Natural killer cell (primary cell): ENCODE measurements around the gene PTP4A2. TPM values are rescaled to one million over a fixed set of nuclear protein-coding genes. Genes with fewer than 3 reads are reported as not detected.
"Not testable (repeated sequence)": the region's sequence is repeated elsewhere in the genome, so short reads cannot be mapped to it uniquely, and the experiment has no call there.

ENCODE experiments used
- ATAC-seq, 3 donors: fragments of 150-1000 bp in 2 of 3; fragments of 200-7000 bp in 1 of 3; cut with Tn5 transposase; 1 replicate in 1 of 3; 2 replicates in 2 of 3; pipeline ENCODE4 v1.10.0; 2021; ENCODE audit warnings: mild to moderate bottlenecking in 2 of 3, moderate library complexity in 2 of 3
- DNase-seq, 2 donors: peaks; one replicate each; pipeline versions ENCODE4 v3.0.0 to v3.0.0-alpha.2; 2013 to 2021; ENCODE audit warnings: mixed read lengths in 1 of 2
- H3K27ac ChIP-seq: one replicate; pipeline ENCODE4 v1.5.1; 2013; ENCODE audit warnings: mild to moderate bottlenecking, low read length
- H3K27me3 ChIP-seq: one replicate; pipeline ENCODE4 v1.6.1; 2013; ENCODE audit warnings: low read length; ENCODE audit not compliant: control insufficient read depth, insufficient read depth
- H3K36me3 ChIP-seq: one replicate; pipeline ENCODE4 v1.6.1; 2013; ENCODE audit warnings: low read length; ENCODE audit not compliant: control insufficient read depth, insufficient read depth
- H3K4me1 ChIP-seq: one replicate; pipeline ENCODE4 v1.6.1; 2013; ENCODE audit warnings: low read length; ENCODE audit not compliant: control insufficient read depth, insufficient read depth
- H3K4me3 ChIP-seq: one replicate; pipeline ENCODE4 v1.5.1; 2013; ENCODE audit warnings: low read length
- H3K9me3 ChIP-seq: one replicate; pipeline ENCODE4 v1.6.1; 2013; ENCODE audit warnings: low read length; ENCODE audit not compliant: control insufficient read depth, insufficient read depth
- H3K27ac Mint-ChIP-seq, 2 donors: one replicate each; pipeline ENCODE4 v1.8.0; 2022; ENCODE audit warnings: mild to moderate bottlenecking in 2 of 2, mixed read lengths in 2 of 2, moderate library complexity in 1 of 2
- H3K27me3 Mint-ChIP-seq, 2 donors: one replicate each; pipeline ENCODE4 v1.8.0; 2022; ENCODE audit warnings: low read depth in 2 of 2, mixed read lengths in 2 of 2
- H3K36me3 Mint-ChIP-seq: one replicate; pipeline ENCODE4 v1.8.0; 2022; ENCODE audit warnings: mixed read lengths
- H3K4me1 Mint-ChIP-seq, 2 donors: one replicate each; pipeline ENCODE4 v1.8.0; 2022; ENCODE audit warnings: mixed read lengths in 2 of 2
- H3K4me3 Mint-ChIP-seq: one replicate; pipeline ENCODE4 v1.8.0; 2022; ENCODE audit warnings: mild to moderate bottlenecking, moderate library complexity, mixed read lengths
- H3K9me3 Mint-ChIP-seq, 2 donors: one replicate each; pipeline ENCODE4 v1.8.0; 2022; ENCODE audit warnings: mixed read lengths in 2 of 2
- CTCF ChIP-seq: fragments of 200-600 bp; IDR thresholded peaks from one replicate; pipeline ENCODE4 v1.8.0; 2022; ENCODE audit warnings: antibody characterized with exemption
- WGBS: methylation state at CpG from one replicate; pipeline ENCODE4 v1.1.7; 2013; ENCODE audit warnings: missing lambda C conversion rate; ENCODE audit not compliant: insufficient coverage; 5-methylcytosine and 5-hydroxymethylcytosine counted together
- intact Hi-C: fragments of 100-400 bp; cut with micrococcal nuclease; formaldehyde crosslinking; loops from one replicate; pipeline ENCODE4 v1.14.2; 2022
- total RNA-seq, 4 donors: library from RNA; stranded (reverse); fragments of 120-200 nt in 1 of 4; gene quantifications; one replicate each; pipeline versions ENCODE4 v1.2.3 to v1.2.4, GENCODE V29; 2013 to 2022

Gene PTP4A2
- total RNA-seq, 3 donors from 2014 or later (not counting 1 experiment from before 2014, with no cell fraction given) = 435 to 527 (median 443) TPM

GRCh38 chr1:31926853-31927660, 11.1 kb downstream of the PTP4A2 start:
- WGBS = 59% methylated on average over 3 of the region's 8 CpGs
- Histone ChIP-seq H3K27me3 (no peaks in the 10 kb centered on the region), H3K27ac (peak overlapping the region; percentile 45), H3K36me3 (peaks cover 2% of the 10 kb centered on the region), H3K4me3 (no peak overlapping the region), H3K9me3 (no peaks in the 10 kb centered on the region), H3K4me1 (peaks cover 42% of the 10 kb centered on the region)
- ATAC-seq (peak; percentile 43 to 64 (median 48)), DNase-seq (peak in 1 of 2 donors; percentile 61)
- Mint-ChIP-seq H3K36me3 (no peaks in the 10 kb centered on the region), H3K4me1 (peaks cover 70 to 79% of the 10 kb centered on the region in 2 donors), H3K4me3 (peak overlapping the region; percentile 41), H3K27me3 (no peaks in the 10 kb centered on the region), H3K27ac (peak overlapping the region; percentile 86 to 99), H3K9me3 (no peaks in the 10 kb centered on the region)
- TF ChIP-seq CTCF = no peak
- intact Hi-C loops = loop anchor here (5.0 kb wide), 1 partner anchor 35 kb away; no protein-coding TSS in a partner anchor

- H3K27me3 Mint-ChIP-seq = no peaks in the 10 kb centered on the region
- ATAC-seq = no peak
- H3K27ac Mint-ChIP-seq = peak overlapping the region; percentile 86 to 99
- no peak for TF ChIP-seq CTCF
- no peaks in the 10 kb centered on the region for H3K36me3 Mint-ChIP-seq
- peak in 1 of 2 donors; percentile 39 for DNase-seq
- Histone ChIP-seq H3K9me3 (no peaks in the 10 kb centered on the region), H3K4me3 (no peak overlapping the region), H3K27me3 (no peaks in the 10 kb centered on the region), H3K4me1 (peaks cover 43% of the 10 kb centered on the region), H3K27ac (peak overlapping the region; percentile 27), H3K36me3 (peaks cover 2% of the 10 kb centered on the region)
- no peaks in the 10 kb centered on the region for H3K9me3 Mint-ChIP-seq
- intact Hi-C loops = loop anchor here (5.0 kb wide), 1 partner anchor 36 kb away; no protein-coding TSS in a partner anchor
- peaks cover 70 to 79% of the 10 kb centered on the region in 2 donors for H3K4me1 Mint-ChIP-seq
- no CpG with 5 or more reads among the region's 2 CpGs for WGBS
- H3K4me3 Mint-ChIP-seq = peak overlapping the region; percentile 41
Observed at GRCh38 chr1:31926252-31926651, 11.9 kb downstream of the PTP4A2 start.

- not testable (repeated sequence) for ATAC-seq, H3K4me3 ChIP-seq, H3K27me3 ChIP-seq, DNase-seq, H3K36me3 Mint-ChIP-seq, H3K9me3 Mint-ChIP-seq, H3K27me3 Mint-ChIP-seq, H3K36me3 ChIP-seq, H3K9me3 ChIP-seq
- Histone ChIP-seq H3K4me1 (peaks cover 43% of the 10 kb centered on the region), H3K27ac (peak overlapping the region; percentile 3)
- intact Hi-C loops = loop anchor here (5.0 kb wide), 1 partner anchor 36 kb away; no protein-coding TSS in a partner anchor
- Mint-ChIP-seq H3K4me1 (peaks cover 70 to 79% of the 10 kb centered on the region in 2 donors), H3K27ac (peak overlapping the region; percentile 86 to 99), H3K4me3 (peak overlapping the region; percentile 86)
- 48% methylated on average over 10 of the region's 13 CpGs for WGBS
Observed at GRCh38 chr1:31925824-31926223, 12.3 kb downstream of the PTP4A2 start.

- Mint-ChIP-seq H3K4me1 (peaks cover 67 to 77% of the 10 kb centered on the region in 2 donors), H3K27ac (peak overlapping the region; percentile 86 to 99), H3K27me3 (no peaks in the 10 kb centered on the region), H3K4me3 (peak overlapping the region; percentile 86), H3K9me3 (no peaks in the 10 kb centered on the region), H3K36me3 (no peaks in the 10 kb centered on the region)
- Histone ChIP-seq H3K36me3 (no peaks in the 10 kb centered on the region), H3K27me3 (no peaks in the 10 kb centered on the region), H3K27ac (peak overlapping the region; percentile 28), H3K4me3 (no peak overlapping the region), H3K9me3 (no peaks in the 10 kb centered on the region), H3K4me1 (peaks cover 48% of the 10 kb centered on the region)
- intact Hi-C loops = loop anchor here (5.0 kb wide), 1 partner anchor 37 kb away; no protein-coding TSS in a partner anchor
- WGBS = 20% methylated on average over 1 of the region's 1 CpG
- DNase-seq (no peak), ATAC-seq (no peak)
- TF ChIP-seq CTCF = no peak
Observed at GRCh38 chr1:31924839-31925238, 13.3 kb downstream of the PTP4A2 start.
